IMR-90 (cell line): ENCODE data around the gene TMEM215. TPM values are rescaled to one million over a fixed set of nuclear protein-coding genes. Genes with fewer than 3 reads are reported as not detected.
A peak's percentile ranks its signal among the peaks of the same experiment; 100 is the strongest.

Source experiments
- ATAC-seq: fragments of 200-7000 bp; cut with Tn5 transposase; 2 replicates; pipeline ENCODE4 v1.9.1; 2020; ENCODE audit warnings: low read depth, mild to moderate bottlenecking, moderate library complexity
- BruUV-seq: library from RNA; stranded (reverse); fragments of 400-500 nt; replicated peaks from 2 replicates; lab custom pipeline; 2021; lab: Mats Ljungman, UMichigan
- CTCF ChIA-PET: fragments of 300-600 bp; formaldehyde crosslinking; extraction: SDS; loops from one replicate; lab custom pipeline; 2021; ENCODE audit warnings: antibody characterized with exemption; lab: Yijun Ruan, JAX
- POLR2A ChIA-PET: fragments of 300-600 bp; sonication (Branson Sonifier 250); formaldehyde crosslinking; loops from one replicate; lab custom pipeline; 2022; ENCODE audit warnings: antibody characterized with exemption; ENCODE audit not compliant: unreplicated experiment; lab: Charles Lee
- DNase-seq: peaks from one replicate; pipeline ENCODE4 v3.0.0; 2013
- H2AFZ ChIP-seq: replicated peaks from 2 replicates; pipeline ENCODE3; 2013; ENCODE audit warnings: low read length, mild to moderate bottlenecking; ENCODE audit not compliant: poor library complexity
- H2AK5ac ChIP-seq: 2 replicates; pipeline ENCODE4 v1.6.1; 2013; ENCODE audit warnings: low read depth, low read length, inconsistent platforms
- H2AK9ac ChIP-seq: replicated peaks from 2 replicates; pipeline ENCODE3; 2013; ENCODE audit warnings: mild to moderate bottlenecking, low read depth, low read length, moderate library complexity; ENCODE audit not compliant: poor library complexity
- H2BK120ac ChIP-seq: 2 replicates; pipeline ENCODE4 v1.6.1; 2013; ENCODE audit warnings: low read depth, low read length, inconsistent platforms
- H2BK15ac ChIP-seq: 3 replicates; pipeline ENCODE4 v1.6.1; 2013; ENCODE audit warnings: low read depth, low read length, inconsistent platforms
- H2BK20ac ChIP-seq: 2 replicates; pipeline ENCODE4 v1.6.1; 2013; ENCODE audit warnings: low read depth, mild to moderate bottlenecking, inconsistent platforms, low read length, moderate library complexity
- H2BK5ac ChIP-seq: 2 replicates; pipeline ENCODE4 v1.6.1; 2013; ENCODE audit warnings: mild to moderate bottlenecking, low read depth, low read length, inconsistent platforms; ENCODE audit not compliant: poor library complexity, severe bottlenecking
- H3K14ac ChIP-seq: replicated peaks from 2 replicates; pipeline ENCODE4 v1.6.1; 2013; ENCODE audit warnings: low read depth, low read length, inconsistent platforms
- H3K18ac ChIP-seq: 2 replicates; pipeline ENCODE4 v1.6.1; 2013; ENCODE audit warnings: low read depth, low read length, control low read depth
- H3K23ac ChIP-seq: 2 replicates; pipeline ENCODE4 v1.6.1; 2013; ENCODE audit warnings: low read depth, low read length, inconsistent platforms
- H3K27ac ChIP-seq: 2 replicates; pipeline ENCODE4 v1.5.1; 2013; ENCODE audit warnings: mild to moderate bottlenecking, control low read depth, low read length; ENCODE audit not compliant: insufficient read depth
- H3K27me3 ChIP-seq: 2 replicates; pipeline ENCODE4 v1.6.1; 2013; ENCODE audit warnings: low read length; ENCODE audit not compliant: control insufficient read depth, insufficient read depth
- H3K36me3 ChIP-seq: 2 replicates; pipeline ENCODE4 v1.6.1; 2013; ENCODE audit warnings: low read length, mixed read lengths; ENCODE audit not compliant: control insufficient read depth, insufficient read depth
- H3K4ac ChIP-seq: 2 replicates; pipeline ENCODE4 v1.6.1; 2013; ENCODE audit warnings: low read depth, low read length, inconsistent platforms
- H3K4me1 ChIP-seq: 2 replicates; pipeline ENCODE4 v1.6.1; 2013; ENCODE audit warnings: low read length, mixed read lengths; ENCODE audit not compliant: control insufficient read depth, insufficient read depth
- H3K4me2 ChIP-seq: 2 replicates; pipeline ENCODE4 v1.6.1; 2013; ENCODE audit warnings: low read depth, mild to moderate bottlenecking, control low read depth, low read length, moderate library complexity
- H3K4me3 ChIP-seq: 2 replicates; pipeline ENCODE4 v1.5.1; 2013; ENCODE audit warnings: low read depth, mild to moderate bottlenecking, control low read depth, low read length, moderate library complexity; ENCODE audit not compliant: insufficient read depth
- H3K56ac ChIP-seq: 2 replicates; pipeline ENCODE4 v1.6.1; 2013; ENCODE audit warnings: low read length, inconsistent platforms; ENCODE audit not compliant: insufficient read depth; ENCODE audit errors: extremely low read depth
- H3K79me1 ChIP-seq, 2 experiments: 2 replicates each; pipeline ENCODE4 v1.6.1; 2013; ENCODE audit warnings: low read length in 2 of 2, inconsistent platforms in 1 of 2, low read depth in 1 of 2
- H3K9ac ChIP-seq: 2 replicates; pipeline ENCODE4 v1.6.1; 2013; ENCODE audit warnings: low read depth, low read length, control low read depth
- H3K9me1 ChIP-seq: 2 replicates; pipeline ENCODE4 v1.6.1; 2013; ENCODE audit warnings: low read length, inconsistent platforms; ENCODE audit not compliant: insufficient read depth
- H3K9me3 ChIP-seq: 2 replicates; pipeline ENCODE4 v1.6.1; 2013; ENCODE audit warnings: low read length; ENCODE audit not compliant: control insufficient read depth, insufficient read depth
- H4K20me1 ChIP-seq: 2 replicates; pipeline ENCODE4 v1.6.1; 2013; ENCODE audit warnings: low read length, inconsistent platforms; ENCODE audit not compliant: insufficient read depth
- H4K5ac ChIP-seq: 2 replicates; pipeline ENCODE4 v1.6.1; 2013; ENCODE audit warnings: mild to moderate bottlenecking, low read depth, low read length, control low read depth
- H4K8ac ChIP-seq, 2 experiments: 2 replicates each; pipeline ENCODE4 v1.6.1; 2013; ENCODE audit warnings: low read depth in 2 of 2, low read length in 2 of 2, control low read depth in 1 of 2, inconsistent platforms in 1 of 2
- H4K91ac ChIP-seq: 2 replicates; pipeline ENCODE4 v1.6.1; 2013; ENCODE audit warnings: low read depth, low read length, inconsistent platforms; ENCODE audit not compliant: insufficient read depth
- CHD1 ChIP-seq: IDR thresholded peaks from 2 replicates; pipeline ENCODE4 v1.6.1; 2012; ENCODE audit warnings: low read depth, low read length, improper control_type of control experiment
- MAFK ChIP-seq: IDR thresholded peaks from 2 replicates; pipeline ENCODE4 v1.6.1; 2012; ENCODE audit warnings: low read depth, low read length, improper control_type of control experiment
- WGBS, 2 experiments: methylation state at CpG; one replicate each; pipeline versions ENCODE4 v1.1.5 to v1.1.7; 2013; ENCODE audit warnings: missing lambda C conversion rate in 2 of 2; ENCODE audit not compliant: insufficient read length in 1 of 2; ENCODE audit errors: extremely low coverage in 2 of 2; 5-methylcytosine and 5-hydroxymethylcytosine counted together
- dilution Hi-C: fragments of 300-500 bp; cut with HindIII; formaldehyde crosslinking; loops from one replicate; pipeline ENCODE4 v1.14.3; 2018; ENCODE audit warnings: low sequenced_read_pairs; ENCODE audit not compliant: unreplicated experiment
- in situ Hi-C: fragments of 300-500 bp; cut with MboI; formaldehyde crosslinking; loops from 3 replicates; pipeline ENCODE4 v1.14.3; 2019; ENCODE audit warnings: low sequenced_read_pairs, inconsistent platforms, mixed read lengths
- intact Hi-C: fragments of 100-400 bp; cut with micrococcal nuclease; formaldehyde crosslinking; loops from 2 replicates; pipeline ENCODE4 v1.10.0; 2022
- polyA plus RNA-seq, 3 experiments: library from polyadenylated mRNA; depleted of rRNA; stranded (reverse); fragments of >200 nt; gene quantifications; 2 replicates each; pipeline ENCODE4 v1.2.3, GENCODE V29; 2012; ENCODE audit warnings: low replicate concordance in 1 of 3
- total RNA-seq: library from RNA; depleted of rRNA; stranded (reverse); fragments of >200 nt; gene quantifications from 2 replicates; pipeline ENCODE4 v1.2.3, GENCODE V29; 2012

Gene TMEM215
- total and polyA plus RNA-seq, 2 of the 4 experiments (the other 2 are of a cell fraction), result not detected

DNA sequence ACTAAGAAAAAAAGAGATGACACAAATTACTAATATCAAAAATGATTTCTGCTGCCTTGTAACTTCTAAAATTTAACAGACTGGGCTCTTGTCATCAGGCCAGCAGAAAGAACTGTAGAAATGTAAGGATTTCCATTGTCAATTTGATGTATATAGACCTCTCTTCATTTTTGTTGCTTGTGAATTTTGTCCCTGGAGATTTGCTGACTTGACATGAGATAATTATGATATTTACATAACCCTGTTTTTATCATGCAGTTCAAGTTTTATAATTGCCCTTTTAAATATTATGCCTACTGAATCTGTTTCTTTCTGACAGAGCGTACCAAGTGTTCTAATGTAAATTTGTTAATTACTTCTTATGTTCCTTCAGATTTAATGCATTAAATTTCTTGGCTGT, 23.9 kb downstream of the TMEM215 start:
- H3K79me1 ChIP-seq, result no peaks in the 10 kb centered on the region
- no peaks in the 10 kb centered on the region for H3K9me1 ChIP-seq
- H4K20me1 ChIP-seq, result no peaks in the 10 kb centered on the region
- dilution Hi-C loops, result no loop called here
- ATAC-seq (no peak), DNase-seq (no peak)
- H3K4me1 ChIP-seq, result no peaks in the 10 kb centered on the region
- CTCF ChIA-PET, result no interaction called here
- H3K18ac ChIP-seq, result no peak overlapping the region
- no peak overlapping the region for H4K8ac ChIP-seq
- no peak overlapping the region for H2BK15ac ChIP-seq
- in situ Hi-C loops, result no loop called here
- H2BK20ac ChIP-seq, result no peak overlapping the region
- H3K23ac ChIP-seq, result no peak overlapping the region
- H4K5ac ChIP-seq, result no peak overlapping the region
- no peaks in the 10 kb centered on the region for H3K27me3 ChIP-seq
- intact Hi-C loops, result no loop called here
- no peak overlapping the region for H3K56ac ChIP-seq
- WGBS, 2 experiments, result no CpG with 5 or more reads among the region's 1 CpG
- no peak overlapping the region for H3K9ac ChIP-seq
- BruUV-seq, result no TSS peak
- no peak overlapping the region for H2AK5ac ChIP-seq
- no peak overlapping the region for H2AK9ac ChIP-seq
- H2AFZ ChIP-seq, result no peak overlapping the region
- H3K4ac ChIP-seq, result no peak overlapping the region
- H3K14ac ChIP-seq, result no peak overlapping the region
- no peaks in the 10 kb centered on the region for H3K36me3 ChIP-seq
- TF ChIP-seq MAFK (peak; percentile 33; the same call in 1 of the 2 replicates), CHD1 (no peak)
- H4K91ac ChIP-seq, result no peak overlapping the region
- no peaks in the 10 kb centered on the region for H3K9me3 ChIP-seq
- H3K4me2 ChIP-seq, result no peak overlapping the region
- no peak overlapping the region for H3K4me3 ChIP-seq
- H2BK5ac ChIP-seq, result no peak overlapping the region
- no peak overlapping the region for H3K27ac ChIP-seq
- POLR2A ChIA-PET, result no interaction called here
- no peak overlapping the region for H2BK120ac ChIP-seq
